ENCODE data around the gene CALR3.
"Not testable (repeated sequence)": the region's sequence is repeated elsewhere in the genome, so short reads cannot be mapped to it uniquely, and the experiment has no call there.

Gene CALR3

DNA sequence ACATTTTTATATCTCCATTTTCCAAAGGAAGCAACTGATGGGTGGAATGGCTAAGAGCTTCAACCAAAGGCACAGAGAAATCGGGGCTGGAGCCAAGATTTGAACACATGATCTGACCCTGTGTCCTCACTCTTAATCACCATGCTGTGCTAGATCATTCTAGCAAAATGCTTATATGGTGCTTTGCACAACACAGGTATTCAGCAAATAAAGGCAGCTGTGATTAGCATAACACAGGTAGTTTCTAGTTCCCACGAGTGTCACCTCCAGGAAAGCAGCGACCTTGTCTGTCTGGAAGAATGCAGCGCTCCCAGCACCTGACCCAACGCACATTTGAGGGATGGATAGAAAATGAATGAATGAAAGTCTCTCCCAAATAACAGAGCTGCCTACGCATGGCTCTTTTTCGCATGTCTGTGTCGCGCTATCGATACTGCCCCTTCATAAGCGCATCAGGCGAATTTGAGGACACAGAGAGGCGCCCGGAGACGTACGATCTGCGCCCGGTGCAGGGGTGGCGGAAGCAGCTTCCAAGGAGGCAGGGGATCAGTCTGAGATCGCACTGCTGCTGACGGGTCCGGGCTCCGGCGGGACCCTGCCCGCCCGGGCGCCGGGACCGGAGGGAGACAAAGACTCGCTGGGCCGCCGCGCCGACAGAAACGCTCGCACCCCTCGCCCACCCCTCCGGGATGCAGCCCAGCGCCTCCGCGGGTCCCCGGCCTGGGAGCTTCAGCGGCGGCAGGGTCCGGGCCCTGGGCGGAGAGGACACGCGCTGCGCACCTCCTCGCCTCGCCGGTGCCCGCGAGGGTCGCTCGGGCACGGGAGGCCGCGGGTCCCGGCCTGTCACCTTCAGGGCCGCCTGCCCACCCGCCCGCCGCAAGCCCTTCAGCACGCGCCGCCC lies 24.8 kb downstream of the CALR3 start:
- Histone ChIP-seq H3K4me2 (ENCODE audit: low read length) (peak overlapping the region; percentile 82), H3K36me3 (ENCODE audit: control insufficient read depth in 1 of 2, insufficient read depth in 2 of 2, low read length in 2 of 2) (no peaks in the 10 kb centered on the region), H2BK12ac (ENCODE audit: low read length) (no peak overlapping the region), H3K9me3 (ENCODE audit: insufficient read depth, low read depth, low read length) (no peaks in the 10 kb centered on the region), H3K27me3 (ENCODE audit: insufficient read depth, low read length) (no peaks in the 10 kb centered on the region), H2BK5ac (ENCODE audit: low read depth, low read length, poor library complexity) (no peak overlapping the region), H3K4me1 (ENCODE audit: control insufficient read depth in 1 of 2, insufficient read depth in 2 of 2, low read length in 2 of 2) (peaks cover 5 to 10% of the 10 kb centered on the region in 2 experiments), H4K91ac (ENCODE audit: low read depth, low read length) (peak overlapping the region; percentile 75), H3K9ac (ENCODE audit: low read length) (peak overlapping the region; percentile 72), H2AFZ (ENCODE audit: insufficient read depth, low read length, poor library complexity) (peak overlapping the region; percentile 62), H2AK5ac (ENCODE audit: low read length) (no peak overlapping the region), H3K79me1 (ENCODE audit: low read length) (peaks cover 6% of the 10 kb centered on the region), H3K4ac (ENCODE audit: low read depth, low read length) (peak overlapping the region; percentile 55), H3K14ac (ENCODE audit: low read length) (peak overlapping the region; percentile 33), H3K4me3 (ENCODE audit: low read depth, low read length) (peak overlapping the region; percentile 89), H4K12ac (ENCODE audit: low read depth, low read length) (peak overlapping the region; percentile 45), H3K27ac (ENCODE audit: low read depth, low read length) (no peak overlapping the region), H3K79me2 (ENCODE audit: control insufficient read depth, insufficient read depth, low read length, poor library complexity) (peaks cover 8% of the 10 kb centered on the region), H2BK120ac (ENCODE audit: insufficient read depth, low read length, poor library complexity) (peak overlapping the region; percentile 14), H3K18ac (ENCODE audit: low read length) (peak overlapping the region; percentile 18), H3K23ac (ENCODE audit: low read length) (no peak overlapping the region), H4K8ac (ENCODE audit: low read depth, low read length) (peak overlapping the region; percentile 44)
- DNase-seq = peak in 1 of 2 donors; percentile 34
- WGBS (ENCODE audit: extremely low coverage, insufficient coverage, insufficient read length) = no CpG with 5 or more reads among the region's 67 CpGs

DNA sequence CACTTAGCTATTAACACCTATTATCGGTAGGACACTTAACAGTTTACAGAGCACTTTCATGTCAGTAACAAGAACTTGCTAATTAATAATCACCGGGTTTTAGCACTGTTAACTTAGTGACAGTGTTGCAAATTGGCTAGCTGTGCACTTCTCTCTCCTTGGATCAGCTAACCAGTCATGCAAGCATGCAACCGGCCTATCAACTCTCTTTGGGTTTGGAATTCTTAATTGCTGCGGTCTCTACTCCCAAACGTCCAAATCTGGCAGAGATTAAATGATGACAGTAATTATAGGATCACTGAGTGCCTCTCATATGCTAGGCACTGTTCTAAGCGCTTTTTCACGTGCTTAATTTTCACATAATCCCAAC lies 25.4 kb downstream of the CALR3 start:
- H3K18ac ChIP-seq (ENCODE audit: low read length) = no peak overlapping the region
- H3K4me2 ChIP-seq (ENCODE audit: low read length) = peak overlapping the region; percentile 82
- peaks cover 8% of the 10 kb centered on the region for H3K79me2 ChIP-seq (ENCODE audit: control insufficient read depth, insufficient read depth, low read length, poor library complexity)
- no peak overlapping the region for H3K23ac ChIP-seq (ENCODE audit: low read length)
- H4K8ac ChIP-seq (ENCODE audit: low read depth, low read length) = no peak overlapping the region
- H3K9me3 ChIP-seq (ENCODE audit: insufficient read depth, low read depth, low read length) = no peaks in the 10 kb centered on the region
- H4K91ac ChIP-seq (ENCODE audit: low read depth, low read length) = no peak overlapping the region
- no peak overlapping the region for H4K12ac ChIP-seq (ENCODE audit: low read depth, low read length)
- H2AK5ac ChIP-seq (ENCODE audit: low read length) = no peak overlapping the region
- no peak overlapping the region for H2BK12ac ChIP-seq (ENCODE audit: low read length)
- no peaks in the 10 kb centered on the region for H3K27me3 ChIP-seq (ENCODE audit: insufficient read depth, low read length)
- no peak overlapping the region for H3K27ac ChIP-seq (ENCODE audit: low read depth, low read length)
- no peak overlapping the region for H3K9ac ChIP-seq (ENCODE audit: low read length)
- DNase-seq = no peak
- no peak overlapping the region for H3K4me3 ChIP-seq (ENCODE audit: low read depth, low read length)
- WGBS (ENCODE audit: extremely low coverage, insufficient coverage, insufficient read length) = no CpG with 5 or more reads among the region's 7 CpGs
- H3K4ac ChIP-seq (ENCODE audit: low read depth, low read length) = peak overlapping the region; percentile 55
- no peak overlapping the region for H2BK120ac ChIP-seq (ENCODE audit: insufficient read depth, low read length, poor library complexity)
- H3K4me1 ChIP-seq (ENCODE audit: control insufficient read depth in 1 of 2, insufficient read depth in 2 of 2, low read length in 2 of 2) = peaks cover 5 to 10% of the 10 kb centered on the region in 2 experiments
- no peak overlapping the region for H2AFZ ChIP-seq (ENCODE audit: insufficient read depth, low read length, poor library complexity)
- no peak overlapping the region for H3K14ac ChIP-seq (ENCODE audit: low read length)
- H3K79me1 ChIP-seq (ENCODE audit: low read length) = peaks cover 6% of the 10 kb centered on the region
- H3K36me3 ChIP-seq (ENCODE audit: control insufficient read depth in 1 of 2, insufficient read depth in 2 of 2, low read length in 2 of 2) = no peaks in the 10 kb centered on the region
- H2BK5ac ChIP-seq (ENCODE audit: low read depth, low read length, poor library complexity) = no peak overlapping the region

DNA sequence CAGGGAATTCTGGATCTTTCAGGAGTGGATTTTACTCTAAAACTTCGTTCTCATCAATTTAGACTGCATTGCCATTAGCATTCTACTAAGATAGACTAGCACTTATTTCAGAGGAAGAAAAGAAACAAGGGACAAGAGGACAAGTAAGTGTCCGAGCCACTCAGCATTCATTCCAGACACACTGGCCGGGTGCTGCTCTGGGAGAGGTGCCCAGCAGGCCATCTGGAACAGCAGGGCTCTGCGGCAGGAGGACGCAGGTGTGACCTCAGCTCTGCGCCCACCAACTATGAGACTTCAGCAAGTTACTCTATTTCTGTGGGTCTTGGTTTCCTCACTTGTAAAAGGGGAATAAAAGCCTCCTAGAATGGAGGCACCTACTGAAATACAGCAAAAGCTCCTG lies 28.4 kb downstream of the CALR3 start:
- H3K9me3 ChIP-seq (ENCODE audit: insufficient read depth, low read depth, low read length) = peaks cover 1% of the 10 kb centered on the region
- no CpG with 5 or more reads among the region's 6 CpGs for WGBS (ENCODE audit: extremely low coverage, insufficient coverage, insufficient read length)

DNA sequence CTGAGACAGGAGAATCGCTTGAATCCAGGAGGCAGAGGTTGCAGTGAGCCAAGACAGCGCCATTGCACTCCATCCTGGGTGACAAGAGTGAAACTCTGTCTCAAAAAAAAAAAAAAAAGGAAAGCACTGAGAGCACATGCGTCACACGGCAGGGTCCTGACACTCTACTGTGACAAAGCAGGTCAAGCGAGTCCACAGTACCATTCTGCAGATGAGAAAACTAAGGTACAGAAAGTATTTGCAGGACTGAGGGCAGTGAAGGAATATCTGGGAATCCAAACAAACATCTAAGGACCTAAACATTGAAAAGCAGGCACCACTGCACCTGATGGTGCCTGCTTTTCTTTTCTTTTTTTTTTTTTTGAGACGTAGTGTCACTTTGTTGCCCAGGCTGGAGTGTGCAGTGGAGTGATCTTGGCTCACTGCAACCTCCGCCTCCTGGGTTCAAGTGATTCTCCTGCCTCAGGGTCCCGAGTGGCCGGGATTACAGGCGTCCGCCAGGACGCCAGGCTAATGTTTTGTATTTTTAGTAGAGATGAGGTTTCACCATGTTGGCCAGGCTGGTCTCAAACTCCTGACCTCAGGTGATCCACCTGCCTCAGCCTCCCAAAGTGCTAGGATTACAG lies 29.1 kb downstream of the CALR3 start:
- H2BK120ac ChIP-seq (ENCODE audit: insufficient read depth, low read length, poor library complexity); H3K27me3 ChIP-seq (ENCODE audit: insufficient read depth, low read length); H4K91ac ChIP-seq (ENCODE audit: low read depth, low read length); H3K18ac ChIP-seq (ENCODE audit: low read length); H2BK5ac ChIP-seq (ENCODE audit: low read depth, low read length, poor library complexity); H3K4me2 ChIP-seq (ENCODE audit: low read length); H3K23ac ChIP-seq (ENCODE audit: low read length); H3K14ac ChIP-seq (ENCODE audit: low read length); H2AFZ ChIP-seq (ENCODE audit: insufficient read depth, low read length, poor library complexity); H3K4ac ChIP-seq (ENCODE audit: low read depth, low read length); H3K9ac ChIP-seq (ENCODE audit: low read length); H3K9me3 ChIP-seq (ENCODE audit: insufficient read depth, low read depth, low read length); H4K12ac ChIP-seq (ENCODE audit: low read depth, low read length); H4K8ac ChIP-seq (ENCODE audit: low read depth, low read length); H3K4me3 ChIP-seq (ENCODE audit: low read depth, low read length); H2BK12ac ChIP-seq (ENCODE audit: low read length); H3K36me3 ChIP-seq (ENCODE audit: control insufficient read depth in 1 of 2, insufficient read depth in 2 of 2, low read length in 2 of 2); H3K27ac ChIP-seq (ENCODE audit: low read depth, low read length); H2AK5ac ChIP-seq (ENCODE audit: low read length); H3K79me1 ChIP-seq (ENCODE audit: low read length): not testable (repeated sequence)
- Histone ChIP-seq H3K4me1 (ENCODE audit: control insufficient read depth in 1 of 2, insufficient read depth in 2 of 2, low read length in 2 of 2) (peaks cover 22 to 33% of the 10 kb centered on the region in 2 experiments), H3K79me2 (ENCODE audit: control insufficient read depth, insufficient read depth, low read length, poor library complexity) (peaks cover 16% of the 10 kb centered on the region)
- no CpG with 5 or more reads among the region's 12 CpGs for WGBS (ENCODE audit: extremely low coverage, insufficient coverage, insufficient read length)
- DNase-seq = peak in 1 of 2 donors; percentile 70

More for the DNA sequence above, 28.4 kb downstream of the CALR3 start:
- no peak overlapping the region for H3K14ac ChIP-seq (ENCODE audit: low read length)
- peaks cover 10% of the 10 kb centered on the region for H3K79me1 ChIP-seq (ENCODE audit: low read length)
- no peaks in the 10 kb centered on the region for H3K27me3 ChIP-seq (ENCODE audit: insufficient read depth, low read length)
- H4K91ac ChIP-seq (ENCODE audit: low read depth, low read length) = no peak overlapping the region
- H3K9ac ChIP-seq (ENCODE audit: low read length) = no peak overlapping the region
- no peak overlapping the region for H3K27ac ChIP-seq (ENCODE audit: low read depth, low read length)
- H2AK5ac ChIP-seq (ENCODE audit: low read length) = no peak overlapping the region
- H3K36me3 ChIP-seq (ENCODE audit: control insufficient read depth in 1 of 2, insufficient read depth in 2 of 2, low read length in 2 of 2) = peaks cover 0 to 3% of the 10 kb centered on the region in 2 experiments
- no peak for DNase-seq
- no peak overlapping the region for H2BK120ac ChIP-seq (ENCODE audit: insufficient read depth, low read length, poor library complexity)
- peak overlapping the region; percentile 16 for H3K4ac ChIP-seq (ENCODE audit: low read depth, low read length)
- H3K4me2 ChIP-seq (ENCODE audit: low read length) = no peak overlapping the region
- no peak overlapping the region for H2BK5ac ChIP-seq (ENCODE audit: low read depth, low read length, poor library complexity)
- peaks cover 17% of the 10 kb centered on the region for H3K79me2 ChIP-seq (ENCODE audit: control insufficient read depth, insufficient read depth, low read length, poor library complexity)
- no peak overlapping the region for H3K23ac ChIP-seq (ENCODE audit: low read length)
- no peak overlapping the region for H2AFZ ChIP-seq (ENCODE audit: insufficient read depth, low read length, poor library complexity)
- H3K18ac ChIP-seq (ENCODE audit: low read length) = no peak overlapping the region
- no peak overlapping the region for H4K12ac ChIP-seq (ENCODE audit: low read depth, low read length)
- H2BK12ac ChIP-seq (ENCODE audit: low read length) = no peak overlapping the region
- H3K4me3 ChIP-seq (ENCODE audit: low read depth, low read length) = no peak overlapping the region
- H3K4me1 ChIP-seq (ENCODE audit: control insufficient read depth in 1 of 2, insufficient read depth in 2 of 2, low read length in 2 of 2) = peaks cover 23 to 33% of the 10 kb centered on the region in 2 experiments
- H4K8ac ChIP-seq (ENCODE audit: low read depth, low read length) = no peak overlapping the region
